MG63 (cell line): ENCODE data around the gene RBM19. TPM values are rescaled to one million over a fixed set of nuclear protein-coding genes. Genes with fewer than 3 reads are reported as not detected.

Experiments used
- DNase-seq: peaks from one replicate; pipeline ENCODE4 v3.0.0-alpha.2; 2020
- H3K27me3 ChIP-seq: fragments of 250-450 bp; sonication (Bioruptor Pico); 2 replicates; pipeline ENCODE4 v1.5.1; 2020; ENCODE audit warnings: mild to moderate bottlenecking, moderate library complexity
- H3K36me3 ChIP-seq: fragments of 250-450 bp; sonication (Bioruptor Pico); 2 replicates; pipeline ENCODE4 v1.5.1; 2020; ENCODE audit warnings: mild to moderate bottlenecking, moderate library complexity
- H3K4me3 ChIP-seq: fragments of 250-450 bp; sonication (Bioruptor Pico); 2 replicates; pipeline ENCODE4 v1.5.1; 2020; ENCODE audit warnings: mild to moderate bottlenecking, moderate library complexity
- H3K9me3 ChIP-seq: fragments of 250-450 bp; sonication (Bioruptor Pico); 2 replicates; pipeline ENCODE4 v1.5.1; 2020; ENCODE audit warnings: mild to moderate bottlenecking, moderate library complexity
- total RNA-seq: library from RNA; depleted of rRNA; stranded (reverse); fragments of >200 nt; shearing (Covaris generic); gene quantifications from 2 replicates; pipeline ENCODE4 v1.2.3, GENCODE V29; 2014; ENCODE audit warnings: low replicate concordance

Gene RBM19
- total RNA-seq, 1 experiment from 2014 or later: 17.8 TPM

DNA sequence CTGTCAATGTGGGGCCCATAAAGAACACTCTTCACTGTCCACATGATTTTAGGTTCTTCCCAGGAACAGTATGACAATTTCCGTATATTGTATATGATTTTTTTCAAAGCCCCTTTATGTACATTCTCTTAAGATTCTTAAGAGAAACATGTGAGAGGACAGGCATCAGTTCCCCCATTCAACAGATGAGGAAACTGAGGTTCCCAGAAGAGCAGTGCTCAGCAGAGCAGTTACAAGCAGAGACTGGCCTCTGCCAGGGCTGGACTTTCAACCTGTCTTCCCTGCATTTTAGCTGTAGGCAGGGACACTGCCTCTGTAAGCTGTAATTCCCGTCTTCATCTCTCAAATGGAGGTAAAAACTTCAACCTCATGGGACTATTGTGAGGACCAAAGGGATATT, 77.7 kb downstream of the RBM19 start:
- no peak overlapping the region for H3K4me3 ChIP-seq
- H3K27me3 ChIP-seq: no peaks in the 10 kb centered on the region
- no peaks in the 10 kb centered on the region for H3K9me3 ChIP-seq
- H3K36me3 ChIP-seq: no peaks in the 10 kb centered on the region
- DNase-seq: no peak

DNA sequence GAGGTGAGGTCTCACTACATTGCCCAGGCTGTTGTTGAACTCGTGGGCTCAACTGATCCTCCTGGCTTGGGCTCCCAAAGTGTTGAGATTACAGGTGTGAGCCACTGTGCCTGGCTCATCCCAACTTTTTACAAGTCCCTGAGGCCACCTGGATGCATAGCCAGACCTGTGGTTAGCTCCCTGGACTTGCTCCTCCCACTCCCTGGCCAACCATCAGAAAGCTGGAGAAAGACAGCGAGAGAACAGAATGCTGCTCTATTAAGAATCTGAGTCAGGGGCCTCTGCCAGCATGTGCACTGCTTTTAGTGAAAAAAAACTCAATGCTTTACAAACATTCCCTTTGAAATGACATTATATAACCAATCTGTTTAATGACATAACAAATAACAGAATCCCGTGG, 78.2 kb downstream of the RBM19 start:
- no peaks in the 10 kb centered on the region for H3K9me3 ChIP-seq
- no peak for DNase-seq
- H3K4me3 ChIP-seq: no peak overlapping the region
- H3K36me3 ChIP-seq: no peaks in the 10 kb centered on the region
- H3K27me3 ChIP-seq: no peaks in the 10 kb centered on the region

DNA sequence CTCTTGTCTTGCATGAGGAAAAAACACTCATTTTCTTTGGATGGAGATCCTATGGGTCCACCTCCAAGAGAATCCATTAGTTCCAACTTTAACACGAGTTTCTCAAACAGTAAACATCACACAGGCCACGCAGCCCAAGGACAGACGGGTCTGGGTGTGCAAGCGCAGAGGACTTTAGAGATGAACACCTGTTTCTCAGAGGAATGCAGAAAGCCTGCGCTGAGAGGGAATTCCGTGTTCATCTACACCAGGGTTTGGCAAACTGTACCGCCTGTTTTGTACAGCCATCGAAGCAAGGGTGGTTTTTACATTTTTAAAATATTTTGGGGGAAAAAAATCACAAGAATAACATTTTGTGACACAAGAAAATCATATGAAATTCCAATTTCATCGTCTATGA, 79.4 kb downstream of the RBM19 start:
- H3K36me3 ChIP-seq: no peaks in the 10 kb centered on the region

DNA sequence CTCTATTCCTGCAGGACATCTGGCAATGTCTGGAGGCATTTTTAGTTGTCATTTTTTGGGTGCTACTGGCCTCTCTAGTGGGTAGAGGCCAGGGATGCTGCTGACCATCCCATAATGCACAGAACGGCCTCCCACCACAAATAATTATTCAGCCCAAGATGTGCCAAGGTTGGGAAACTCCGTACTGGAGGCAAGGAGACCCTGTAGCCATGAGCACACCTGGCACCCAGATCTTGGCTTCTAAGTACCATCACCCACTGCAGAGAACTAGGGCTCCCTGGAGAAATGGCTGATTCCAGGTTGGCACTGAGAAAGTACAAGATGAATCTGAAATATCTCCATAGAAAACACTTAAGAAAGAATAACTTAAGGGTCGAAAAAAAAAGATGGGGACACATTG, 81.7 kb downstream of the RBM19 start:
- no peak for DNase-seq
- no peaks in the 10 kb centered on the region for H3K36me3 ChIP-seq
- H3K9me3 ChIP-seq: no peaks in the 10 kb centered on the region
- H3K4me3 ChIP-seq: no peak overlapping the region
- no peaks in the 10 kb centered on the region for H3K27me3 ChIP-seq

More for the DNA sequence above, 79.4 kb downstream of the RBM19 start:
- Histone ChIP-seq H3K9me3 (no peaks in the 10 kb centered on the region), H3K4me3 (no peak overlapping the region), H3K27me3 (no peaks in the 10 kb centered on the region)
- no peak for DNase-seq

DNA sequence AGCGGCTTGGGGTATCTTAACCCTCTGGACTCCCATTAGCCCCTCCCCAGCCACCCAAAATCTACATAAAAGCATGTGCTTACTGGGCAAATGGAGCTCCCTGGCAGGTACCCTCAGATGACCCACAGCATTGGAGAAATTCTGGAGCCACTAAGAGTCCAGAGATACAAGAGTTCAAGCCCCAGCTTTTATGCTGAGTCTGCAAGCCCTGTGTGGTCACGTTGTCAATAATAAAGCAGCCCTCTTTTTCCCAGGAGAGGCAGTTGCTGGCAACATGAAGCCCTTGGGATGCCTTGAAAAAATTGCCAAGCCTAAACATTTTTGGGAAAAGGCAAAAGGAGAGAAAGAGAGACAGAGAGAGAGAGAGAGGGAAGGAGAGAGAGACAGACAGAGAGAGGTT, 83.4 kb downstream of the RBM19 start:
- Histone ChIP-seq H3K36me3 (0 out of 2 replicates have a peak, but pooled peaks cover 2% of the 10 kb centered on the region), H3K27me3 (no peaks in the 10 kb centered on the region), H3K4me3 (no peak overlapping the region), H3K9me3 (no peaks in the 10 kb centered on the region)
- DNase-seq: no peak

DNA sequence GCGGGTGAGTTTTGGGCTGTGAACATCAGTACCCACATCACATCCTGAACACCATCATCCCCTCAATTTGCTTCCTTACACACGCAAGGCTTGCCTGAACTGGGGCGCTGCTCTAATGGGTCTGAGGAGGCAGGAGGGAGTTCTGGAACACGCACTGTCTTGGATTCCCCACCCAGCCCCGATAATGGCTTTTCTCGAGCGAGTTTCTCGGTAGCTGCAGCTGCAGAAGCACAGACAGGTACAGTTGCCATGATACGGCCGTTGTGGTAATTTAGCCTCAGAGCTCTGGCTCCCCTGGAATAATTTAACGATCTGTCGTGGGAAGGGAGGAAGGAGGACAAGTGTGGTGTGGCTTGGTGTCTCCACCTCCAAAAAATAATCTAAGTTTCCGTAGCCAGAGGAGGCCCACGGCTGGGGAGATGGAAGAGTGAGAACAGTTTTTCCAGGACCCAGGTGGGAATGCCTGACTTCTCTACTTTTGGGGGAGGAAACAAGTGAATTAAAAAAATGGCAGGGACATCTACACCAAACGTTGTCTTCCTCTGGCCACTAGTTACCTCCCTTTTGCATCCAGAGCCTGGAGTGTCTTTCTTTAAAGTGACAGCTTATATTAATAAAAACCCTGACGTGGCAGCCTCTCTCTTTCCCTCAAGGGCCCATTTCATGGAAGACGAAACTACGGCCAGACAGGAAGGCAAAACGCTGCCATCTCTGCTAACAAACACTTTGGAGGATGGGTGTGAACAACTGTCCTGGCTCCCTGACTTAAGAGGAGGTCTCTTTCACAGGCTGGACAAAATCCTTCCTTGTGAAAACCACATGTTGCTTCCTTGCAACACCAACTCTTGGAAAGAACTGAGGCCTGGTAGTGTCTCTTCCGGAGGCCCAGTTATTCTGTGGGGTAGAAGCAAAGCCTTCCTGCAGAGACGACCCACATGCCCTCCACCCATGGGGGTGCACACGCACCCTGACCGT, 84.8 kb downstream of the RBM19 start:
- Histone ChIP-seq H3K36me3 (0 out of 2 replicates have a peak, but pooled peaks cover 4% of the 10 kb centered on the region), H3K4me3 (no peak overlapping the region)
- no peak for DNase-seq

DNA sequence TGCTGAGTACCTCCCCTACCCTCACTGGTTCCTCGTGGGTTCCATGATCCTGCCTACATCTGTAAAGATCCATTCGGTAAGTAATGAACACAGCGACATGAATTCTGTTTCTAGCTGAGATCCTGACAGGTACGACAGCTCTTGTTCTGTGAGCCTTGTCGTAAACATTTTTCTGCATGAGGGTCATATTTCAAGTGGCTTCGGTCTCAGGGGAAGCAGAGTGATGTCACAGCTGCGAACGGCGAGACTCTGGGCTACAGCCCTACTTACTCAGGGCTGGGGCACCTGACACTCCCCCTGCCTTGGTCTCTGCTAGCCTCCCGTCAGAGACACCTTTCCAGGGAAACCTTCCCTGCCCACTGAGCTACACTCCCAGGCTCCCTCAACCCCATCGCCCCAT, 85.8 kb downstream of the RBM19 start:
- no peaks in the 10 kb centered on the region for H3K27me3 ChIP-seq
- no peaks in the 10 kb centered on the region for H3K9me3 ChIP-seq
- 0 out of 2 replicates have a peak, but pooled peaks cover 4% of the 10 kb centered on the region for H3K36me3 ChIP-seq
- no peak for DNase-seq
- H3K4me3 ChIP-seq: no peak overlapping the region

More for the DNA sequence above, 84.8 kb downstream of the RBM19 start:
- H3K9me3 ChIP-seq: no peaks in the 10 kb centered on the region
- no peaks in the 10 kb centered on the region for H3K27me3 ChIP-seq

DNA sequence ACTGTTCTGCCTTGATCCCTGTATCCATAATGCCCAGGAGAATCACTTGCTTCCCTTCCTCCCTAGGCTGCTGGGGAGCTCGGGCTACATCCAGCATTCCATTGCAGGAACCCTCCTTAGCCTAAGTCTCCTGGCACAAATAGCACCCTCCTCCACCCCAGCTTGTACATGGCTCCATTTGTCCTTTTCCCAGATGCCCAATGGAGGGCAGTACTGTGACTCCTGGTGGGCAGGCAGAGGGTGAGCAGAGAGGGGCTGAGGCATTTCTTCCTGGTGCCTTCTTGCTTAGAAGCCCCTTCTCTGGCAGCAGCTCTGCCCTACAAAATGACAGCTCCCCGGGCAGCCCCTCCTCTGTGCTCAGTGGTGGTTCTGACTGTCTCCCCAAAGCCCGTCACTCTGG, 86.5 kb downstream of the RBM19 start:
- H3K9me3 ChIP-seq: no peaks in the 10 kb centered on the region
- H3K4me3 ChIP-seq: no peak overlapping the region
- H3K36me3 ChIP-seq: 0 out of 2 replicates have a peak, but pooled peaks cover 4% of the 10 kb centered on the region
- no peaks in the 10 kb centered on the region for H3K27me3 ChIP-seq
- DNase-seq: no peak

DNA sequence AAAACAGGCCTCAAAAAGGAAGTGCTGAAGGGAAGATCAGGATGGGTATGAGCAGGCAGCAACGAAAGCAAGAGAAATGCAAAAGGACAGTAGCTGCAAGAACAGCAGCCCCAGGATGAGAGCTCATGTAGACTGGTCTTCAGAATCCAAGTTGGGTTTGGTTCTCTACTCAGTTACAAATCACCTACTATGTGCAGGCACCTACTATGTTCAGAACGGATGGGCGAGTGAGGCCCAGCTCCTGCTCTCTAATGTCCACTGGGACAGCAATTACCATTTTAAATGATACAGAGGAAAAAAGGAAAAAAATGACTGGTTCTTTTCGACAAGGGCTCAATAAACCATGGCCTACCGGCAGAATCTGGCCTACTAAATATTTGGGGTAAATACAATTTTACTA, 88.5 kb downstream of the RBM19 start:
- Histone ChIP-seq H3K36me3 (0 out of 2 replicates have a peak, but pooled peaks cover 4% of the 10 kb centered on the region), H3K9me3 (no peaks in the 10 kb centered on the region), H3K27me3 (no peaks in the 10 kb centered on the region), H3K4me3 (no peak overlapping the region)
- DNase-seq: no peak

DNA sequence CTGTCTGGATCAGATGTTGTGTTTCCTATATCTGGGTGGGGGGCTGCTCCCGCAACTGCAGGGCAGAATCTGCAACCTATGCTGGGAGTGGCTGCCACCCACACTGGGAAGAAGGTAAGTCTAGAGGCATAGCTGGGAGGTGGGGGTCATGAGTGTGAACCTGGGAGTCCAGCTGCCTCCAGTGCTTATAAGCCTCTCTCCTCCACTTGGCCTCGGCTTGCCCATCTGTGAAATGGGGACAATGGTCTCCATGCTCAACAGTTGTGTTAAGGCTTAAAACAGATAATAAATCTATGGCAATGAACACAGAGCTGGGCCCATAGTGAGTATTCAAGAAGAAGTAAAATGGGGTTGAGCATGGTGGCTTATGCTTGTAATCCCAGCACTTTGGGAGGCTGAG, 90.0 kb downstream of the RBM19 start:
- 0 out of 2 replicates have a peak, but pooled peaks cover 4% of the 10 kb centered on the region for H3K36me3 ChIP-seq
- H3K27me3 ChIP-seq: no peaks in the 10 kb centered on the region
- no peaks in the 10 kb centered on the region for H3K9me3 ChIP-seq
- no peak for DNase-seq
- H3K4me3 ChIP-seq: no peak overlapping the region

DNA sequence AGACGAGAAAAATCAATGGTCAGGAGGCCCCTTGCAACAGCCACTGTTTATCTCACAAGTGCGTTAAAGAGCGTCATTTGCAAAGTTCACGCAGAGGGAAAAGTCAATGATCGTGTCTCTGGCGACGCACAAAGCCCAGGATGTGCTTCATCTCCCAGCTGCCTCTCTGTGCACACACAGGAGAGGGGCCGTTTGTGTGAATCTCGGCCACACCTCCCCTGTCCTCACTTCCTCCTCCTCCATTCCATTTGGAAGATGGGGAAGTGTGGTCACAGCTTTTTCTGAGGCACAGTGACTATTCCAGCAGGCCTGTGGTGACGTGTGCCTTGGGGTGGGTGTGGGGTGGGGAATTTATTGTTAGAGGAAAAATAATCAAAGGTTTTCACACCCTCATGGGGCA, 90.4 kb downstream of the RBM19 start:
- no peak for DNase-seq
- Histone ChIP-seq H3K4me3 (no peak overlapping the region), H3K36me3 (0 out of 2 replicates have a peak, but pooled peaks cover 4% of the 10 kb centered on the region), H3K9me3 (no peaks in the 10 kb centered on the region), H3K27me3 (no peaks in the 10 kb centered on the region)

DNA sequence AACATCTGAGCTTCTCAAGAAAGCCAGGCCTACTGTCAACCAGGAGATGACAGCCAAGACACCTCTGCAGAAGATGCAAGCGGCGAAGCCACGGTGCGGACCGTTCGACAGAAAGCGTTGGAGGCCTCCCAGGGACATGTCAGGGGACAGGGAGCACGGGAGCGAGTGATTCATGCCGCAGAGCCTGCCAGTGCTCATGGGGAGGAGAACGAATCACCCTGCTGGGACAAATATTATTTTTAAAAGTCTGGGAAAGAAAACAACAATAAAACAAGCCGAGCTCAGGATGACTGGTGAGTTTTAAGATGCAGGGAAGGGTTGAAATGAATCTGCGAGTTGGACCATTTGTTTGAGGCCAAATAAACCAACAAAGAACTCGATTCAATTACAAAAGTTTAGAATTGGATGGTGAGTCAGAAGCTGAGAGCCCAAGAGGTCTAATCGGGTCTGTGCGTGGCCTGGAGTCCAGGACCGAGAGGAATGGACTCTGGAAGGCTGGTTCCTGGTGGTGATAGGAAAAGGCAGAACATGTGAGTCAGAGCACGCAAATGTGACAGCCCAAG, 91.0 kb downstream of the RBM19 start:
- Histone ChIP-seq H3K27me3 (no peaks in the 10 kb centered on the region), H3K9me3 (no peaks in the 10 kb centered on the region), H3K36me3 (0 out of 2 replicates have a peak, but pooled peaks cover 4% of the 10 kb centered on the region), H3K4me3 (no peak overlapping the region)
- DNase-seq: peak; percentile 30

DNA sequence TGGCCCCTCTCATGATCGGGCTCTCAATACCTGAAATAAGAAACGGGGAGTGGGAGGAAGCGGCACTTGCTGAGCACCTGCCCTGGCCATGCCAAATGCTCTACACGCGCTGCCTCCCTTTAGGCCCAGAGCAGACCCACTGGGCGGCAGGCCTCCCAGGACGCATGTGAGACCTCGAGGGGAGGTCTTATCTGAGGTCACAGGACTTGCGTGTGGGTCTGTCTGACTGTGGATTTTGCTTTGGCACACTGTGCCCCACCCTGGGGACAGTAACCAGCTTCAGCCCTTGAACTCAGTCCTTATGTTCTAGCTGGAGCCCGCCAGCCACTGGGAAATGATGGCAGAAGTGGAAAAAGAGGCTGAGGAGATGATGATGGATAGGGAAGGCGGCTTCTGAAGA, 91.8 kb downstream of the RBM19 start:
- DNase-seq: no peak
- Histone ChIP-seq H3K36me3 (0 out of 2 replicates have a peak, but pooled peaks cover 4% of the 10 kb centered on the region), H3K4me3 (no peak overlapping the region)

DNA sequence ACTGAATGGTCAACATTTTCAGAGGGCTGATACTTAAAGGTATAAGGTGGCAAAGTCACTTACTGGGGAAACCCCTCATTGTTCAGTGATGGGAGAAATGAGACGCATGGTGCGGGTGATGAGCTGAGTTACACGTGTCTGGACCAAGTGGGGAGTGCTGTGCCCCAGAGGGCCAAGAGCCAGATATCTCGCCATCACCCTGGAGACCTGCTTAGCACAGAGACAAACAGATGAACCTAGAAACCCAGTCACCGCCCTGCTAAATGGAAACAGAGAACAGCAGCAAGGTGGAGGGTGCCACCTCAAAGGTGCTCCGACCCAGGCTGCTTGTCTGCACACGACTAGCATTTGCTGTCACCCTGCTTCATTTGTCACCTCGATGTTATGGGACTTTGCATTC, 92.4 kb downstream of the RBM19 start:
- Histone ChIP-seq H3K27me3 (no peaks in the 10 kb centered on the region), H3K36me3 (0 out of 2 replicates have a peak, but pooled peaks cover 4% of the 10 kb centered on the region), H3K4me3 (no peak overlapping the region), H3K9me3 (no peaks in the 10 kb centered on the region)
- no peak for DNase-seq

More for the DNA sequence above, 91.8 kb downstream of the RBM19 start:
- Histone ChIP-seq H3K9me3 (no peaks in the 10 kb centered on the region), H3K27me3 (no peaks in the 10 kb centered on the region)

DNA sequence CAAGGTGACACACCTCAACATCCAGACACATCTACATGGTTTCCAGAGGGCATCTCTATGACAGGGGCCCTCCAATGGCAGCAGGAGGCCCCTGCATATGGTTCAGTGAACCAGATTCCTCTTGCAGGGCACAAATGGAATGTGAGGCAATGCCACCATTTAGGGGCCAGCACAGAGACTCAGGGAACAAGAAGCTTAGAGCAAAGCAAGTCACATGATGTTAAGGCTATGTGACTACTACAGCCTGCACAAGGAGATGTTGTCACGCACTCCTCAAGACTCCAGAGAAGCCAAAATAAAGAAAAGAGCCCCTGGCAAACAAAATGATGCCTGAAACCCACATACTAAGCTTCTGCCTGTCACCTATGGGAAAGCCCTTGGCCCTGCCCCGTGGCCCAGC, 95.2 kb downstream of the RBM19 start:
- Histone ChIP-seq H3K27me3 (no peaks in the 10 kb centered on the region), H3K4me3 (no peak overlapping the region), H3K9me3 (no peaks in the 10 kb centered on the region), H3K36me3 (no peaks in the 10 kb centered on the region)
- no peak for DNase-seq

DNA sequence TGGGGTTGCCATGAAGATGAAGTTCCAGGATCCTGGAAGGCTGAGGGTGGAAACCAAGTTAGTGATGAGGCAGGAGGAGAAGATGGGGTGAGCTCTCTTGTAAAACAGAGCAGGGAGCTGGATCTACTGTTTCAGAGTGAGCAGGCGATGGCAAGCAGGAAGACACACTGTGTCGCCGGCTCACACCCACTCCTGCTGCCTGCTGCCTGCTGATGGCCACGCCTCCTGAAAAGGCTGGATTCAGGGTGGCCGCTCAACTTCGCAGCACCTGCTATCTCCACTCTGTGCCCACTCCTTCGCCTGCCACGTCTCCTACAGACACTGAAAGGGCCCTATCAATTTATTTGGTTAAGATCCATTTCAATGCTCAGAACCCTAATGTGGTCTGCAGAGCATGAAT, 96.1 kb downstream of the RBM19 start:
- no peak for DNase-seq
- Histone ChIP-seq H3K4me3 (no peak overlapping the region), H3K9me3 (no peaks in the 10 kb centered on the region), H3K27me3 (no peaks in the 10 kb centered on the region), H3K36me3 (no peaks in the 10 kb centered on the region)

DNA sequence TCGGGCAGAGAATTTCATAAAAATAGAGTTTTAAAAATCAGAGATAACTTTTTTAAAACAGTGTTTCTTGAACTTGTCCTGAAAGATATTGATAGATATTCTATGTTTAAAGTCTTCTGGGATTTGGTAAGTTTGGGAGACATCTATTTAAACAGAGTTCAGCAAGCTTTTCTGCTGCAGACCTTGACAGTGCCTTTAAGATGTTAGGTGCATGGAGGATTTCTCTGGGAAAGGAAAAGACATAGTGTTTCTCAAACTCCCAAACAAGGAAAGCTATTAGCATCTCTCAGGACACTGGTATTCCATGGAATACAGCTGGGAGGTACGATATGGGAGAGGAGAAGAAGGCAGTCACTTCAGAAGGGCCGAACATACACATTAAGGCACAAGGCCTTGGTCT, 97.8 kb downstream of the RBM19 start:
- H3K4me3 ChIP-seq: no peak overlapping the region
- no peaks in the 10 kb centered on the region for H3K36me3 ChIP-seq
- no peaks in the 10 kb centered on the region for H3K27me3 ChIP-seq
- H3K9me3 ChIP-seq: no peaks in the 10 kb centered on the region
- no peak for DNase-seq
